Liver (tissue), 9 donors: ENCODE data around the gene PDLIM5. TPM values are rescaled to one million over a fixed set of nuclear protein-coding genes. Genes with fewer than 3 reads are reported as not detected.
"Not testable (repeated sequence)": the region's sequence is repeated elsewhere in the genome, so short reads cannot be mapped to it uniquely, and the experiment has no call there.

Source experiments
- DNase-seq: peaks from one replicate; pipeline ENCODE4 v3.0.0-alpha.2; 2017; ENCODE audit warnings: low spot score
- H3K27ac ChIP-seq, 2 donors: one replicate each; pipeline ENCODE4 v1.7.0; 2013; ENCODE audit warnings: inconsistent platforms in 2 of 2, low read length in 2 of 2, control low read depth in 1 of 2, low read depth in 1 of 2, mild to moderate bottlenecking in 1 of 2
- H3K27me3 ChIP-seq, 4 donors: one replicate each; pipeline versions ENCODE4 v1.6.1 to v1.7.0; 2013; ENCODE audit warnings: low read length in 3 of 4, inconsistent platforms in 1 of 4, mild to moderate bottlenecking in 1 of 4, moderate library complexity in 1 of 4; ENCODE audit not compliant: control insufficient read depth in 4 of 4, insufficient read depth in 4 of 4
- H3K36me3 ChIP-seq, 4 donors: one replicate each; pipeline versions ENCODE4 v1.6.1 to v1.7.0; 2013; ENCODE audit warnings: low read length in 3 of 4, mild to moderate bottlenecking in 3 of 4, low read depth in 1 of 4, moderate library complexity in 1 of 4; ENCODE audit not compliant: control insufficient read depth in 4 of 4, insufficient read depth in 3 of 4
- H3K4me1 ChIP-seq, 4 donors: one replicate each; pipeline versions ENCODE4 v1.6.1 to v1.7.0; 2013; ENCODE audit warnings: low read length in 3 of 4, mild to moderate bottlenecking in 3 of 4, moderate library complexity in 1 of 4; ENCODE audit not compliant: control insufficient read depth in 4 of 4, insufficient read depth in 4 of 4
- H3K4me3 ChIP-seq, 3 donors: one replicate each; pipeline versions ENCODE4 v1.6.1 to v1.7.0; 2013; ENCODE audit warnings: low read length in 3 of 3, control low read depth in 1 of 3, low read depth in 1 of 3, mild to moderate bottlenecking in 1 of 3
- H3K9ac ChIP-seq, 2 donors: one replicate each; pipeline ENCODE4 v1.7.0; 2013; ENCODE audit warnings: low read length in 2 of 2, mild to moderate bottlenecking in 2 of 2, moderate library complexity in 2 of 2, control low read depth in 1 of 2, low read depth in 1 of 2
- H3K9me3 ChIP-seq, 4 donors: one replicate each; pipeline versions ENCODE4 v1.6.1 to v1.7.0; 2013; ENCODE audit warnings: low read length in 3 of 4; ENCODE audit not compliant: control insufficient read depth in 4 of 4
- CTCF ChIP-seq: fragments of 150-350 bp; IDR thresholded peaks from 2 replicates; pipeline ENCODE4 v1.5.1; 2017; ENCODE audit warnings: improper control_type of control experiment, low read depth, low read length; ENCODE audit not compliant: missing input control
- HNF4A ChIP-seq, 2 donors: conservative IDR thresholded peaks; 2 replicates each; pipeline ENCODE4 v1.6.1; 2016; ENCODE audit warnings: antibody characterized with exemption in 2 of 2, mild to moderate bottlenecking in 2 of 2
- HNF4G ChIP-seq: IDR thresholded peaks from 2 replicates; pipeline ENCODE4 v1.6.1; 2016; ENCODE audit warnings: antibody characterized with exemption
- NR2F2 ChIP-seq: IDR thresholded peaks from 2 replicates; pipeline ENCODE4 v1.6.1; 2016; ENCODE audit warnings: antibody characterized with exemption
- RAD21 ChIP-seq, 2 donors: IDR thresholded peaks; 2 replicates each; pipeline ENCODE4 v1.6.1; 2016; ENCODE audit warnings: antibody characterized with exemption in 2 of 2, mild to moderate bottlenecking in 2 of 2
- REST ChIP-seq: IDR thresholded peaks from 2 replicates; pipeline ENCODE4 v1.6.1; 2016; ENCODE audit warnings: antibody characterized with exemption, mild to moderate bottlenecking
- RXRA ChIP-seq, 2 donors: IDR thresholded peaks; 2 replicates each; pipeline ENCODE4 v1.6.1; 2017 to 2018; ENCODE audit warnings: antibody characterized with exemption in 2 of 2, mild to moderate bottlenecking in 1 of 2
- SP1 ChIP-seq: IDR thresholded peaks from 2 replicates; pipeline ENCODE4 v1.6.1; 2018; ENCODE audit warnings: antibody characterized with exemption, mild to moderate bottlenecking
- YY1 ChIP-seq: IDR thresholded peaks from 2 replicates; pipeline ENCODE4 v1.6.1; 2016; ENCODE audit warnings: antibody characterized with exemption, mild to moderate bottlenecking
- ZBTB33 ChIP-seq: IDR thresholded peaks from 2 replicates; pipeline ENCODE4 v1.6.1; 2016; ENCODE audit warnings: antibody characterized with exemption
- WGBS: extraction: QIAGEN DNeasy Blood & Tissue Kit; methylation state at CpG from one replicate; pipeline ENCODE4 v1.1.7; 2013; 5-methylcytosine and 5-hydroxymethylcytosine counted together
- polyA plus RNA-seq, 2 donors: library from polyadenylated mRNA; stranded (reverse) in 1 of 2; unstranded in 1 of 2; fragments of 200-250 nt in 1 of 2; fragments of >200 nt in 1 of 2; fragmentation: Nextera tagmentation in 1 of 2; extraction: Ambion mirVana in 1 of 2; gene quantifications; one replicate each; pipeline versions ENCODE4 v1.2.1 to v1.2.3, GENCODE V29; 2013 to 2015
- total RNA-seq, 2 donors: library from RNA; depleted of rRNA; stranded (reverse); fragments of >200 nt; gene quantifications; one replicate each; pipeline ENCODE4 v1.2.3, GENCODE V29; 2014
- donor health status: healthy.
- donor health status: healthy.
- donor health status: healthy.
- donor health status: healthy.
- donor health status: healthy.

PDLIM5 gene
- total and polyA plus RNA-seq, 4 donors, result 19.1 to 114 (median 67.8) TPM

- Histone ChIP-seq H3K27me3 (no peaks in the 10 kb centered on the region), H3K4me3 (no peak overlapping the region), H3K36me3 (no peaks in the 10 kb centered on the region), H3K4me1 (peaks cover 18 to 67% (median 58%) of the 10 kb centered on the region in 4 donors), H3K27ac (peak overlapping the region in 1 of 2 donors; percentile 16), H3K9ac (no peak overlapping the region), H3K9me3 (no peaks in the 10 kb centered on the region)
- peak; percentile 70 to 80 for TF ChIP-seq RXRA (IDR thresholded peaks at IDR 0.05)
- TF ChIP-seq REST, result no peak
- TF ChIP-seq HNF4A (conservative IDR thresholded peaks at IDR 0.05), result peak; percentile 22 to 33
- DNase-seq, result no peak
- WGBS, result 35% methylated on average over 2 of the region's 2 CpGs
Measured at GRCh38 chr4:94475794-94476193, 24.1 kb downstream of the PDLIM5 start.

GRCh38 chr4:94477227-94477626, 25.5 kb downstream of the PDLIM5 start:
- 31% methylated on average over 2 of the region's 2 CpGs for WGBS
- H3K4me3 ChIP-seq, result no peak overlapping the region
- no peaks in the 10 kb centered on the region for H3K9me3 ChIP-seq
- no peaks in the 10 kb centered on the region for H3K36me3 ChIP-seq
- no peak overlapping the region for H3K9ac ChIP-seq
- no peak overlapping the region for H3K27ac ChIP-seq
- DNase-seq, result no peak
- TF ChIP-seq NR2F2 (peak; percentile 84), HNF4G (no peak)
- peaks cover 17 to 65% (median 57%) of the 10 kb centered on the region in 4 donors for H3K4me1 ChIP-seq
- H3K27me3 ChIP-seq, result no peaks in the 10 kb centered on the region

GRCh38 chr4:94478805-94479204, 27.1 kb downstream of the PDLIM5 start:
- H3K27ac ChIP-seq, H3K36me3 ChIP-seq, H3K9me3 ChIP-seq, H3K4me3 ChIP-seq, H3K27me3 ChIP-seq, H3K9ac ChIP-seq, DNase-seq: not testable (repeated sequence)
- 90% methylated on average over 3 of the region's 3 CpGs for WGBS
- peaks cover 14 to 55% (median 47%) of the 10 kb centered on the region in 4 donors for H3K4me1 ChIP-seq

GRCh38 chr4:94479358-94480141, 27.8 kb downstream of the PDLIM5 start:
- WGBS, result 62% methylated on average over 5 of the region's 5 CpGs
- H3K27me3 ChIP-seq, result no peaks in the 10 kb centered on the region
- no peak for DNase-seq
- H3K9me3 ChIP-seq, result no peaks in the 10 kb centered on the region
- peaks cover 9 to 50% (median 40%) of the 10 kb centered on the region in 4 donors for H3K4me1 ChIP-seq
- no peak overlapping the region for H3K9ac ChIP-seq
- peaks cover 0 to 1% (median 0%) of the 10 kb centered on the region in 4 donors for H3K36me3 ChIP-seq
- TF ChIP-seq ZBTB33, result no peak
- no peak for TF ChIP-seq CTCF
- TF ChIP-seq RAD21 (IDR thresholded peaks at IDR 0.05), result no peak
- TF ChIP-seq YY1, result no peak
- no peak for TF ChIP-seq SP1
- no peak overlapping the region for H3K4me3 ChIP-seq
- no peak overlapping the region for H3K27ac ChIP-seq
